Esophagus muscularis mucosa (tissue), 4 donors: Measurements from ENCODE around the gene ISG20L2. TPM values are rescaled to one million over a fixed set of nuclear protein-coding genes. Genes with fewer than 3 reads are reported as not detected.

Experiments used
- DNase-seq: peaks from one replicate; pipeline ENCODE4 v3.0.0-alpha.2; 2017; ENCODE audit errors: extremely low spot score
- H3K27ac ChIP-seq, 4 donors: fragments of 200-600 bp; sonication (generic); replicated peaks in 1 of 4; 1 replicate in 3 of 4; 2 replicates in 1 of 4; pipeline ENCODE4 v1.5.1; 2016 to 2019; ENCODE audit warnings: mild to moderate bottlenecking in 1 of 4
- H3K27me3 ChIP-seq, 4 donors: fragments of 200-600 bp; sonication (generic); one replicate each; pipeline versions ENCODE4 v1.5.1 to v1.6.0; 2016 to 2019
- H3K36me3 ChIP-seq, 4 donors: fragments of 200-600 bp; sonication (generic); one replicate each; pipeline ENCODE4 v1.5.1; 2016 to 2019
- H3K4me1 ChIP-seq, 4 donors: fragments of 200-600 bp; sonication (generic); one replicate each; pipeline ENCODE4 v1.5.1; 2016 to 2019
- H3K4me3 ChIP-seq, 4 donors: fragments of 200-600 bp; sonication (generic); 1 replicate in 2 of 4; 2 replicates in 2 of 4; pipeline ENCODE4 v1.5.1; 2016 to 2019; ENCODE audit warnings: mild to moderate bottlenecking in 4 of 4, moderate library complexity in 1 of 4
- H3K9me3 ChIP-seq, 4 donors: fragments of 200-600 bp; sonication (generic); 1 replicate in 3 of 4; 2 replicates in 1 of 4; pipeline ENCODE4 v1.5.1; 2016 to 2019
- CTCF ChIP-seq, 3 experiments: fragments of 200-600 bp in 2 of 3; fragments of 450-650 bp in 1 of 3; sonication (generic) in 2 of 3; IDR thresholded peaks; one replicate each; pipeline ENCODE4 v1.5.1; 2017 to 2019; ENCODE audit warnings: antibody characterized with exemption in 3 of 3, mild to moderate bottlenecking in 2 of 3, moderate library complexity in 1 of 3
- EP300 ChIP-seq: sonication (generic); formaldehyde crosslinking; IDR thresholded peaks from one replicate; pipeline ENCODE4 v1.6.1; 2017; ENCODE audit warnings: antibody characterized with exemption
- POLR2A ChIP-seq: fragments of 450-650 bp; IDR thresholded peaks from one replicate; pipeline ENCODE4 v1.6.1; 2017; ENCODE audit warnings: antibody characterized with exemption, moderate library complexity, mild to moderate bottlenecking, low read depth
- POLR2AphosphoS5 ChIP-seq, 2 donors: sonication (generic); formaldehyde crosslinking; IDR thresholded peaks; one replicate each; pipeline ENCODE4 v1.6.1; 2017; ENCODE audit warnings: antibody characterized with exemption in 2 of 2
- WGBS: methylation state at CpG from one replicate; pipeline ENCODE4 v1.1.5; 2018; 5-methylcytosine and 5-hydroxymethylcytosine counted together
- intact Hi-C: fragments of 100-400 bp; cut with DNase I; formaldehyde crosslinking; loops from one replicate; pipeline ENCODE4 v1.15.1; 2023
- total RNA-seq, 4 donors: library from RNA; depleted of rRNA; stranded (reverse); fragments of >200 nt; gene quantifications; one replicate each; pipeline versions ENCODE4 v1.1.0 to v1.2.1, GENCODE V29; 2016

Gene ISG20L2
- total RNA-seq, 4 donors from 2014 or later = 16.2 to 20.0 (median 19.0) TPM

GRCh38 chr1:156733989-156734584 is 5.5 kb upstream of the ISG20L2 start:
- whole genome bisulfite sequencing = 100% methylated on average over 3 of the region's 20 CpGs
- H3K36me3 ChIP-seq = peaks cover 24 to 69% (median 53%) of the 10 kb centered on the region in 4 donors
- TF ChIP-seq CTCF (IDR thresholded peaks at IDR 0.05) = no peak
- DNase-seq = no peak
- no peak overlapping the region for H3K4me3 ChIP-seq
- no peak overlapping the region for H3K27ac ChIP-seq
- H3K9me3 ChIP-seq = no peaks in the 10 kb centered on the region
- H3K27me3 ChIP-seq = no peaks in the 10 kb centered on the region
- intact Hi-C loops = no loop called here
- H3K4me1 ChIP-seq = peaks cover 6 to 23% (median 17%) of the 10 kb centered on the region in 4 donors

GRCh38 chr1:156727926-156728598 is 504 bp downstream of the ISG20L2 start, which contains the start of gene METTL25B:
METTL25B (plus strand) TSS chr1:156728469; CDS start chr1:156729105, 636 bp downstream.
- peak within 1 kb of the TSS; percentile 70 to 79 (median 74) for H3K4me3 ChIP-seq
- intact Hi-C loops = loop anchor here (1.0 kb wide), 1 partner anchor 39 kb away; the partner anchor contains the start of gene PRCC
- WGBS = 0% methylated on average over 9 of the region's 46 CpGs
- peaks cover 25 to 46% (median 30%) of the 10 kb centered on the region in 4 donors for H3K36me3 ChIP-seq
- no peaks in the 10 kb centered on the region for H3K9me3 ChIP-seq
- peaks cover 41 to 63% (median 60%) of the 10 kb centered on the region in 4 donors for H3K4me1 ChIP-seq
- H3K27me3 ChIP-seq = no peaks in the 10 kb centered on the region
- peak within 1 kb of the TSS; percentile 93 to 98 (median 94) for H3K27ac ChIP-seq
- no peak for TF ChIP-seq CTCF (IDR thresholded peaks at IDR 0.05)
- TF ChIP-seq POLR2A = peak; percentile 36
- no peak for TF ChIP-seq EP300
- TF ChIP-seq POLR2AphosphoS5 (IDR thresholded peaks at IDR 0.05) = peak in 1 of 2 donors; percentile 60
- DNase-seq = peak; percentile 94

GRCh38 chr1:156727492-156727891 is 1.1 kb downstream of the ISG20L2 start:
- peak overlapping the region; percentile 70 to 79 (median 74) for H3K4me3 ChIP-seq
- 54% methylated on average over 7 of the region's 7 CpGs for WGBS
- DNase-seq = no peak
- no peaks in the 10 kb centered on the region for H3K9me3 ChIP-seq
- H3K27ac ChIP-seq = peak overlapping the region; percentile 93 to 98 (median 94)
- peaks cover 25 to 46% (median 30%) of the 10 kb centered on the region in 4 donors for H3K36me3 ChIP-seq
- H3K27me3 ChIP-seq = no peaks in the 10 kb centered on the region
- intact Hi-C loops = no loop called here
- peaks cover 41 to 63% (median 60%) of the 10 kb centered on the region in 4 donors for H3K4me1 ChIP-seq
- TF ChIP-seq POLR2A (no peak), CTCF (IDR thresholded peaks at IDR 0.05) (no peak), EP300 (no peak), POLR2AphosphoS5 (IDR thresholded peaks at IDR 0.05) (no peak)

GRCh38 chr1:156726549-156727226 is 1.9 kb downstream of the ISG20L2 start:
- Histone ChIP-seq H3K4me1 (peaks cover 41 to 63% (median 60%) of the 10 kb centered on the region in 4 donors), H3K4me3 (peak overlapping the region; percentile 70 to 79 (median 74)), H3K36me3 (peaks cover 21 to 46% (median 31%) of the 10 kb centered on the region in 4 donors), H3K9me3 (no peaks in the 10 kb centered on the region), H3K27me3 (no peaks in the 10 kb centered on the region), H3K27ac (peak overlapping the region in 2 of 4 donors; percentile 57 to 94)
- peak in 2 of 3 experiments; percentile 38 to 39 for TF ChIP-seq CTCF (IDR thresholded peaks at IDR 0.05)
- no peak for TF ChIP-seq POLR2AphosphoS5 (IDR thresholded peaks at IDR 0.05)
- WGBS = 52% methylated on average over 15 of the region's 15 CpGs
- no peak for DNase-seq
- intact Hi-C loops = no loop called here
